RWPE2 (cell line): ENCODE results near the gene SNX30.

Source experiments
- ATAC-seq: fragments of 200-7000 bp; cut with Tn5 transposase; 3 replicates; pipeline ENCODE4 v1.9.1; 2021; ENCODE audit warnings: low read depth
- DNase-seq: peaks from one replicate; pipeline ENCODE4 v3.0.0-alpha.2; 2020; ENCODE audit warnings: low spot score
- H3K27ac ChIP-seq: fragments of 450-650 bp; 2 replicates; pipeline ENCODE4 v1.5.1; 2017; ENCODE audit warnings: mild to moderate bottlenecking; ENCODE audit not compliant: poor library complexity, severe bottlenecking
- H3K27me3 ChIP-seq: fragments of 250-450 bp; sonication (Bioruptor Pico); 2 replicates; pipeline ENCODE4 v1.5.1; 2021; ENCODE audit warnings: mild to moderate bottlenecking, moderate library complexity; ENCODE audit not compliant: insufficient read depth, poor library complexity, severe bottlenecking
- H3K36me3 ChIP-seq: fragments of 250-450 bp; sonication (Bioruptor Pico); 2 replicates; pipeline ENCODE4 v1.5.1; 2020; ENCODE audit warnings: low read depth, mild to moderate bottlenecking, moderate library complexity
- H3K4me1 ChIP-seq: fragments of 250-450 bp; sonication (Bioruptor Pico); 2 replicates; pipeline ENCODE4 v1.5.1; 2021; ENCODE audit warnings: mild to moderate bottlenecking, moderate library complexity; ENCODE audit not compliant: insufficient read depth, poor library complexity, severe bottlenecking
- H3K4me3 ChIP-seq: fragments of 250-450 bp; sonication (Bioruptor Pico); 2 replicates; pipeline ENCODE4 v1.5.1; 2021; ENCODE audit warnings: mild to moderate bottlenecking, moderate library complexity; ENCODE audit not compliant: severe bottlenecking
- H3K9me3 ChIP-seq: fragments of 250-450 bp; sonication (Bioruptor Pico); 2 replicates; pipeline ENCODE4 v1.5.1; 2021; ENCODE audit warnings: mild to moderate bottlenecking, moderate library complexity; ENCODE audit not compliant: severe bottlenecking
- TF ChIP-seq, protein P1 (sequence below): fragments of 450-650 bp; IDR thresholded peaks from one replicate; pipeline ENCODE4 v1.5.1; 2017; ENCODE audit warnings: mild to moderate bottlenecking, moderate library complexity; ENCODE audit not compliant: poor library complexity, severe bottlenecking

SNX30 gene

GRCh38 chr9:112785986-112786385 is 35.4 kb downstream of the SNX30 start:
- Histone ChIP-seq H3K36me3 (no peaks in the 10 kb centered on the region), H3K27me3 (no peaks in the 10 kb centered on the region), H3K27ac (no peak overlapping the region), H3K4me1 (no peaks in the 10 kb centered on the region), H3K9me3 (no peaks in the 10 kb centered on the region), H3K4me3 (no peak overlapping the region)
- ATAC-seq (no peak), DNase-seq (no peak)
- TF ChIP-seq, protein P1, sequence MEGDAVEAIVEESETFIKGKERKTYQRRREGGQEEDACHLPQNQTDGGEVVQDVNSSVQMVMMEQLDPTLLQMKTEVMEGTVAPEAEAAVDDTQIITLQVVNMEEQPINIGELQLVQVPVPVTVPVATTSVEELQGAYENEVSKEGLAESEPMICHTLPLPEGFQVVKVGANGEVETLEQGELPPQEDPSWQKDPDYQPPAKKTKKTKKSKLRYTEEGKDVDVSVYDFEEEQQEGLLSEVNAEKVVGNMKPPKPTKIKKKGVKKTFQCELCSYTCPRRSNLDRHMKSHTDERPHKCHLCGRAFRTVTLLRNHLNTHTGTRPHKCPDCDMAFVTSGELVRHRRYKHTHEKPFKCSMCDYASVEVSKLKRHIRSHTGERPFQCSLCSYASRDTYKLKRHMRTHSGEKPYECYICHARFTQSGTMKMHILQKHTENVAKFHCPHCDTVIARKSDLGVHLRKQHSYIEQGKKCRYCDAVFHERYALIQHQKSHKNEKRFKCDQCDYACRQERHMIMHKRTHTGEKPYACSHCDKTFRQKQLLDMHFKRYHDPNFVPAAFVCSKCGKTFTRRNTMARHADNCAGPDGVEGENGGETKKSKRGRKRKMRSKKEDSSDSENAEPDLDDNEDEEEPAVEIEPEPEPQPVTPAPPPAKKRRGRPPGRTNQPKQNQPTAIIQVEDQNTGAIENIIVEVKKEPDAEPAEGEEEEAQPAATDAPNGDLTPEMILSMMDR, result no peak

- H3K27ac ChIP-seq, result no peak overlapping the region
- no peaks in the 10 kb centered on the region for H3K27me3 ChIP-seq
- no peak overlapping the region for H3K4me3 ChIP-seq
- ATAC-seq (no peak), DNase-seq (no peak)
- H3K36me3 ChIP-seq, result no peaks in the 10 kb centered on the region
- no peaks in the 10 kb centered on the region for H3K4me1 ChIP-seq
- TF ChIP-seq, protein P1, result no peak
- H3K9me3 ChIP-seq, result no peaks in the 10 kb centered on the region
Observed at GRCh38 chr9:112786829-112787520, 36.4 kb downstream of the SNX30 start.

GRCh38 chr9:112787978-112788377 is 37.4 kb downstream of the SNX30 start:
- H3K4me1 ChIP-seq, result no peaks in the 10 kb centered on the region

DNA sequence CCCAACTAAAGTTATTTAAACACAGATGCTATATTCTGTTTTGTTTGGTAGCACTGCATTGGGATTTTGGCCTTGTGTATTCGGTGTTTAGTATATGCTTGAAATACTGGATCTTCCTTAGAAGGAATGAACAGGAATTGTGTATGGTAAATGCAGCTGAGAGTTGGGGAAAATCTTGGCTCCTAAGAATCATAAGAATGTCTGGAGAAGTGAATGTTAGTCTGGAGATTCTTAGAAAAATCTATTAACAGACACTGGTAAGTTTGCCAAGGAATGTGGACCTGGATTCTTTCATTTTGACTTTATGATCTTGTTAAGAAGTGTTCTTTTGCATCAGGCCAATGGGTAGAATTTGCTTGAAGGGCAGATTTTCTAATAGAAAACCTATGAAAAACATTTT is 38.9 kb downstream of the SNX30 start:
- TF ChIP-seq, protein P1, result no peak
- Histone ChIP-seq H3K36me3 (no peaks in the 10 kb centered on the region), H3K4me1 (no peaks in the 10 kb centered on the region), H3K4me3 (no peak overlapping the region), H3K27me3 (no peaks in the 10 kb centered on the region), H3K27ac (no peak overlapping the region), H3K9me3 (no peaks in the 10 kb centered on the region)
- ATAC-seq, result no peak
- no peak for DNase-seq

More at GRCh38 chr9:112787978-112788377, 37.4 kb downstream of the SNX30 start:
- Histone ChIP-seq H3K4me3 (no peak overlapping the region), H3K9me3 (no peaks in the 10 kb centered on the region), H3K27me3 (no peaks in the 10 kb centered on the region), H3K36me3 (no peaks in the 10 kb centered on the region), H3K27ac (no peak overlapping the region)
- DNase-seq (no peak), ATAC-seq (no peak)
- TF ChIP-seq, protein P1, result no peak

GRCh38 chr9:112789891-112790774 is 39.6 kb downstream of the SNX30 start:
- TF ChIP-seq, protein P1, result no peak
- H3K4me3 ChIP-seq, result no peak overlapping the region
- H3K36me3 ChIP-seq, result no peaks in the 10 kb centered on the region
- H3K27me3 ChIP-seq, result no peaks in the 10 kb centered on the region
- DNase-seq (no peak), ATAC-seq (no peak)
- no peaks in the 10 kb centered on the region for H3K4me1 ChIP-seq
- no peaks in the 10 kb centered on the region for H3K9me3 ChIP-seq
- no peak overlapping the region for H3K27ac ChIP-seq
